GM12878 (cell line): ENCODE data around the gene NECAB3. TPM values are rescaled to one million over a fixed set of nuclear protein-coding genes. Genes with fewer than 3 reads are reported as not detected.

Experiments
- ATF7 ChIP-seq: fragments of 450-650 bp; IDR thresholded peaks from 2 replicates; pipeline ENCODE4 v1.6.1; 2016; ENCODE audit warnings: low read depth, mild to moderate bottlenecking
- CHD1 ChIP-seq: IDR thresholded peaks from 2 replicates; pipeline ENCODE4 v1.6.1; 2012; ENCODE audit warnings: low read depth, low read length, improper control_type of control experiment
- EP300 ChIP-seq, 2 experiments: fragments of 150-350 bp in 1 of 2; IDR thresholded peaks; 2 replicates each; pipeline ENCODE4 v1.6.1; 2011 to 2012; ENCODE audit warnings: low read depth in 2 of 2, low read length in 2 of 2, borderline replicate concordance in 1 of 2, improper control_type of control experiment in 1 of 2, inconsistent platforms in 1 of 2; ENCODE audit not compliant: control insufficient read depth in 1 of 2
- MEF2A ChIP-seq: IDR thresholded peaks from 2 replicates; pipeline ENCODE4 v1.6.1; 2011; ENCODE audit warnings: low read depth, mild to moderate bottlenecking, low read length, moderate library complexity; ENCODE audit not compliant: insufficient read depth
- MYC ChIP-seq: IDR thresholded peaks from 2 replicates; pipeline ENCODE4 v1.6.1; 2011; ENCODE audit warnings: mild to moderate bottlenecking, low read length, moderate library complexity, inconsistent platforms; ENCODE audit not compliant: insufficient read depth, insufficient replicate concordance, insufficient read length, severe bottlenecking
- NR2F1 ChIP-seq: fragments of 450-650 bp; conservative IDR thresholded peaks from 2 replicates; pipeline ENCODE4 v1.6.1; 2017; ENCODE audit warnings: mild to moderate bottlenecking
- RAD51 ChIP-seq: fragments of 450-650 bp; IDR thresholded peaks from 2 replicates; pipeline ENCODE4 v1.6.1; 2016; ENCODE audit warnings: moderate library complexity, mild to moderate bottlenecking, inconsistent platforms
- RFX5 ChIP-seq: IDR thresholded peaks from 2 replicates; pipeline ENCODE4 v1.6.1; 2011; ENCODE audit warnings: low read depth, low read length, improper control_type of control experiment
- TAF1 ChIP-seq: IDR thresholded peaks from 2 replicates; pipeline ENCODE4 v1.6.1; 2011; ENCODE audit warnings: mild to moderate bottlenecking, low read depth, low read length, borderline replicate concordance
- TCF7 ChIP-seq: IDR thresholded peaks from 2 replicates; pipeline ENCODE4 v1.6.1; 2014; ENCODE audit warnings: antibody characterized with exemption, borderline replicate concordance
- YY1 ChIP-seq: IDR thresholded peaks from 2 replicates; pipeline ENCODE4 v1.6.1; 2011; ENCODE audit warnings: low read depth, mild to moderate bottlenecking, low read length
- polyA plus RNA-seq, 11 experiments: library from polyadenylated mRNA; depleted of rRNA in 4 of 11; unstranded in 6 of 11; stranded (reverse) in 5 of 11; fragments of >200 nt; fragmentation: Nextera tagmentation in 4 of 11; fragmentation: Illumina TruSeq in 1 of 11; extraction: Ambion mirVana in 4 of 11; extraction: Trizol in 1 of 11; gene quantifications; 1 replicate in 1 of 11; 2 replicates in 10 of 11; pipeline versions ENCODE4 v1.2.1 to v1.2.3, GENCODE V29; 2011 to 2016; ENCODE audit warnings: inconsistent platforms in 2 of 11, missing spikeins in 2 of 11, low read depth in 1 of 11
- total RNA-seq, 4 experiments: library from RNA; depleted of rRNA in 3 of 4; stranded (reverse); fragments of >200 nt in 3 of 4; fragmentation: Illumina TruSeq in 1 of 4; extraction: Trizol in 1 of 4; gene quantifications; 2 replicates each; pipeline versions ENCODE4 v1.2.1 to v1.2.3, GENCODE V29; 2013 to 2021
- TF ChIP-seq, protein P1 (sequence below): fragments of 450-650 bp; IDR thresholded peaks from 2 replicates; pipeline ENCODE4 v1.6.1; 2017; ENCODE audit warnings: mild to moderate bottlenecking, moderate library complexity
- TF ChIP-seq, protein P2 (sequence below): IDR thresholded peaks from 2 replicates; pipeline ENCODE4 v1.6.1; 2011; ENCODE audit warnings: low read depth, mild to moderate bottlenecking, low read length, moderate library complexity, borderline replicate concordance; ENCODE audit errors: extremely low read depth
- TF ChIP-seq, protein P3 (sequence below): IDR thresholded peaks from 2 replicates; pipeline ENCODE4 v1.6.1; 2011; ENCODE audit warnings: low read depth, low read length, improper control_type of control experiment, borderline replicate concordance
- TF ChIP-seq, protein P4 (sequence below), 3 experiments: IDR thresholded peaks in 2 of 3; conservative IDR thresholded peaks in 1 of 3; 2 replicates each; pipeline ENCODE4 v1.5.1; 2011; ENCODE audit warnings: low read depth in 3 of 3, low read length in 3 of 3, mild to moderate bottlenecking in 3 of 3, control low read depth in 2 of 3, moderate library complexity in 2 of 3, inconsistent platforms in 1 of 3, mixed read lengths in 1 of 3; ENCODE audit not compliant: control insufficient read depth in 2 of 3, insufficient read depth in 1 of 3; ENCODE audit errors: extremely low read depth in 1 of 3

NECAB3 gene
- total and polyA plus RNA-seq, 10 of the 15 experiments (the other 5 are each of a cell fraction or from before 2014, with no cell fraction given), result 0.21 to 17.0 (median 7.2) TPM

DNA sequence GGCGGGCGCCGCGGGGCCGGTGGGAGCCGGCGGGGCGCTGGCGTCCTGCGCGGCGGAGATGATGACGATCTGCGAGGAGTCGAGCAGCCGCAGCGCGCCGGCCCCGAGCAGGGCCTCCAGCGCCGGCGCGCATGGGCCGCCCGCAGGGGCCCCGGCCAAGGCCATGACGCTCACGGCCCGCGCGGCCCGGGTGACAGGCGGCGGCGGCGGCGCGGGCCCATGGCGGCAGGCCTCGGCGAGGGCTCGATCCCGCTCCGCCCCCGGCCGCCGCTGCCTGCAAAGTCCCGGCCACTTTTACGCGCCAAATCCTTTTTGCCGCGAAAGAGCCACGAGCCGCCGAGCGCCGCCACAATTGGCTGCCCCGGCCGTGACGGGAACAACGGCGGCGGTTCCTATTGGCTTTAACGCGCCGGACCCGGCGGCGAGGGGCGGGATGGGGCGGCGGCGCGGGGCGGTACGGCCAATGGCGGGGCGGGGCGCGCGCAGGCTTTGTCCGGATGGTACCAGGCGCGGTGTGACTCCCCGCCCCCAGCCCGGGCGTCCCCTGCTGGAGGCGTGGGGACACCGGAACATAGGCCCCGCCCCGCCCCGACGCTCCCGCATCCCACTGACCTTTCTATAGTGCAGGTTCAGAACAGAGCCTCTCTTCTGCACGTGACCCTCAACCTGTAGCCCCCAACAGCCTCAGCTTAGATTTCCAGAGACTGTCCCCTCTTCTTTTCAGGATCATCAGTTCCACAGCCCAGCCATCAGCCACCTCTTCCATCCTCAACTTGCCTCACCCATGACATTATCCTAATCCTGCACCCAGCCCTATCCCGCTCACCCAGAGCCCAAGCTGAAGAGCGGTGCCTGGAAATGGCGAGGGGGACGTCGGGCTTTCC, 12.1 kb upstream of the NECAB3 start, which contains the start of gene E2F1 (continued):
- TF ChIP-seq NR2F1 (peak; percentile 8), CHD1 (no peak), EP300 (IDR thresholded peaks at IDR 0.05; ENCODE audit: borderline replicate concordance in 1 of 2, control insufficient read depth in 1 of 2, low read depth in 2 of 2, low read length in 2 of 2) (no peak), TCF7 (no peak), YY1 (peak; percentile 42; the same call in 1 of the 2 replicates), RAD51 (no peak; the same call in 1 of the 2 replicates), TAF1 (no peak), MEF2A (no peak), ATF7 (no peak), RFX5 (peak; percentile 62; the same call in 1 of the 2 replicates), MYC (no peak)
- TF ChIP-seq, protein P1, sequence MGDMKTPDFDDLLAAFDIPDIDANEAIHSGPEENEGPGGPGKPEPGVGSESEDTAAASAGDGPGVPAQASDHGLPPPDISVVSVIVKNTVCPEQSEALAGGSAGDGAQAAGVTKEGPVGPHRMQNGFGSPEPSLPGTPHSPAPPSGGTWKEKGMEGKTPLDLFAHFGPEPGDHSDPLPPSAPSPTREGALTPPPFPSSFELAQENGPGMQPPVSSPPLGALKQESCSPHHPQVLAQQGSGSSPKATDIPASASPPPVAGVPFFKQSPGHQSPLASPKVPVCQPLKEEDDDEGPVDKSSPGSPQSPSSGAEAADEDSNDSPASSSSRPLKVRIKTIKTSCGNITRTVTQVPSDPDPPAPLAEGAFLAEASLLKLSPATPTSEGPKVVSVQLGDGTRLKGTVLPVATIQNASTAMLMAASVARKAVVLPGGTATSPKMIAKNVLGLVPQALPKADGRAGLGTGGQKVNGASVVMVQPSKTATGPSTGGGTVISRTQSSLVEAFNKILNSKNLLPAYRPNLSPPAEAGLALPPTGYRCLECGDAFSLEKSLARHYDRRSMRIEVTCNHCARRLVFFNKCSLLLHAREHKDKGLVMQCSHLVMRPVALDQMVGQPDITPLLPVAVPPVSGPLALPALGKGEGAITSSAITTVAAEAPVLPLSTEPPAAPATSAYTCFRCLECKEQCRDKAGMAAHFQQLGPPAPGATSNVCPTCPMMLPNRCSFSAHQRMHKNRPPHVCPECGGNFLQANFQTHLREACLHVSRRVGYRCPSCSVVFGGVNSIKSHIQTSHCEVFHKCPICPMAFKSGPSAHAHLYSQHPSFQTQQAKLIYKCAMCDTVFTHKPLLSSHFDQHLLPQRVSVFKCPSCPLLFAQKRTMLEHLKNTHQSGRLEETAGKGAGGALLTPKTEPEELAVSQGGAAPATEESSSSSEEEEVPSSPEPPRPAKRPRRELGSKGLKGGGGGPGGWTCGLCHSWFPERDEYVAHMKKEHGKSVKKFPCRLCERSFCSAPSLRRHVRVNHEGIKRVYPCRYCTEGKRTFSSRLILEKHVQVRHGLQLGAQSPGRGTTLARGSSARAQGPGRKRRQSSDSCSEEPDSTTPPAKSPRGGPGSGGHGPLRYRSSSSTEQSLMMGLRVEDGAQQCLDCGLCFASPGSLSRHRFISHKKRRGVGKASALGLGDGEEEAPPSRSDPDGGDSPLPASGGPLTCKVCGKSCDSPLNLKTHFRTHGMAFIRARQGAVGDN, result no peak
- TF ChIP-seq, protein P2, sequence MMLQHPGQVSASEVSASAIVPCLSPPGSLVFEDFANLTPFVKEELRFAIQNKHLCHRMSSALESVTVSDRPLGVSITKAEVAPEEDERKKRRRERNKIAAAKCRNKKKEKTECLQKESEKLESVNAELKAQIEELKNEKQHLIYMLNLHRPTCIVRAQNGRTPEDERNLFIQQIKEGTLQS, result no peak
- TF ChIP-seq, protein P3, sequence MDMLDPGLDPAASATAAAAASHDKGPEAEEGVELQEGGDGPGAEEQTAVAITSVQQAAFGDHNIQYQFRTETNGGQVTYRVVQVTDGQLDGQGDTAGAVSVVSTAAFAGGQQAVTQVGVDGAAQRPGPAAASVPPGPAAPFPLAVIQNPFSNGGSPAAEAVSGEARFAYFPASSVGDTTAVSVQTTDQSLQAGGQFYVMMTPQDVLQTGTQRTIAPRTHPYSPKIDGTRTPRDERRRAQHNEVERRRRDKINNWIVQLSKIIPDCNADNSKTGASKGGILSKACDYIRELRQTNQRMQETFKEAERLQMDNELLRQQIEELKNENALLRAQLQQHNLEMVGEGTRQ, result peak; percentile 11
- TF ChIP-seq, protein P4, sequence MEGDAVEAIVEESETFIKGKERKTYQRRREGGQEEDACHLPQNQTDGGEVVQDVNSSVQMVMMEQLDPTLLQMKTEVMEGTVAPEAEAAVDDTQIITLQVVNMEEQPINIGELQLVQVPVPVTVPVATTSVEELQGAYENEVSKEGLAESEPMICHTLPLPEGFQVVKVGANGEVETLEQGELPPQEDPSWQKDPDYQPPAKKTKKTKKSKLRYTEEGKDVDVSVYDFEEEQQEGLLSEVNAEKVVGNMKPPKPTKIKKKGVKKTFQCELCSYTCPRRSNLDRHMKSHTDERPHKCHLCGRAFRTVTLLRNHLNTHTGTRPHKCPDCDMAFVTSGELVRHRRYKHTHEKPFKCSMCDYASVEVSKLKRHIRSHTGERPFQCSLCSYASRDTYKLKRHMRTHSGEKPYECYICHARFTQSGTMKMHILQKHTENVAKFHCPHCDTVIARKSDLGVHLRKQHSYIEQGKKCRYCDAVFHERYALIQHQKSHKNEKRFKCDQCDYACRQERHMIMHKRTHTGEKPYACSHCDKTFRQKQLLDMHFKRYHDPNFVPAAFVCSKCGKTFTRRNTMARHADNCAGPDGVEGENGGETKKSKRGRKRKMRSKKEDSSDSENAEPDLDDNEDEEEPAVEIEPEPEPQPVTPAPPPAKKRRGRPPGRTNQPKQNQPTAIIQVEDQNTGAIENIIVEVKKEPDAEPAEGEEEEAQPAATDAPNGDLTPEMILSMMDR (IDR thresholded peaks at IDR 0.05 in 2 of 3, conservative IDR thresholded peaks at IDR 0.05 in 1 of 3; ENCODE audit: control insufficient read depth in 2 of 3, extremely low read depth in 1 of 3, insufficient read depth in 1 of 3, low read depth in 3 of 3, low read length in 3 of 3), result peak in 2 of 3 experiments; percentile 21 to 28; a peak in 2 of 6 replicates
